GM13976 (cell line): Measurements from ENCODE around the gene GABRB1.
"Not testable (repeated sequence)": the region's sequence is repeated elsewhere in the genome, so short reads cannot be mapped to it uniquely, and the experiment has no call there.

Experiments
- DNase-seq: peaks from one replicate; pipeline ENCODE4 v3.0.0; 2012; ENCODE audit warnings: low spot score
- CTCF ChIP-seq: IDR thresholded peaks from 2 replicates; pipeline ENCODE4 v1.5.1; 2012; ENCODE audit warnings: borderline replicate concordance, mild to moderate bottlenecking; ENCODE audit not compliant: insufficient read depth; ENCODE audit errors: extremely low read depth, missing control alignments, control extremely low read depth
- in situ Hi-C: fragments of 300-500 bp; cut with MboI; formaldehyde crosslinking; loops from one replicate; pipeline ENCODE4 v1.12.0; 2022; ENCODE audit warnings: low sequenced_read_pairs, mixed read lengths, inconsistent platforms; ENCODE audit not compliant: unreplicated experiment

Gene GABRB1

GRCh38 chr4:47367761-47368160 lies 336.4 kb downstream of the GABRB1 start:
- in situ Hi-C loops = no loop called here
- no peak for TF ChIP-seq CTCF
- DNase-seq = no peak

- no peak for TF ChIP-seq CTCF
- in situ Hi-C loops = no loop called here
- DNase-seq = no peak
Observed at GRCh38 chr4:47368211-47368610, 336.8 kb downstream of the GABRB1 start.

GRCh38 chr4:47372561-47372960 lies 341.2 kb downstream of the GABRB1 start:
- in situ Hi-C loops = no loop called here
- DNase-seq = no peak
- no peak for TF ChIP-seq CTCF

GRCh38 chr4:47373174-47373573 lies 341.8 kb downstream of the GABRB1 start:
- in situ Hi-C loops = no loop called here
- TF ChIP-seq CTCF = no peak
- peak; percentile 19 for DNase-seq

GRCh38 chr4:47373709-47374108 lies 342.3 kb downstream of the GABRB1 start:
- in situ Hi-C loops = no loop called here
- TF ChIP-seq CTCF = no peak
- no peak for DNase-seq

- no peak for TF ChIP-seq CTCF
- in situ Hi-C loops = no loop called here
- DNase-seq = no peak
Observed at GRCh38 chr4:47374477-47374876, 343.1 kb downstream of the GABRB1 start.

- in situ Hi-C loops, DNase-seq: not testable (repeated sequence)
Observed at GRCh38 chr4:47378021-47378530, 346.7 kb downstream of the GABRB1 start.
